Measurements from ENCODE around the gene SLC27A5. TPM values are rescaled to one million over a fixed set of nuclear protein-coding genes. Genes with fewer than 3 reads are reported as not detected.

The SLC27A5 gene
- total and polyA plus RNA-seq, 2 of the 13 experiments (the other 11 are each of a cell fraction or from before 2014, with no cell fraction given) = 30.3 to 40.2 TPM

- TF ChIP-seq, protein P1, sequence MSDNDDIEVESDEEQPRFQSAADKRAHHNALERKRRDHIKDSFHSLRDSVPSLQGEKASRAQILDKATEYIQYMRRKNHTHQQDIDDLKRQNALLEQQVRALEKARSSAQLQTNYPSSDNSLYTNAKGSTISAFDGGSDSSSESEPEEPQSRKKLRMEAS (IDR thresholded peaks at IDR 0.05) = peak; percentile 14; the same call in 1 of the 2 replicates
- no peak for TF ChIP-seq ZSCAN25 (CRISPR knock-in tag; IDR thresholded peaks at IDR 0.05)
- no peak for TF ChIP-seq ZNF512B (CRISPR knock-in tag; IDR thresholded peaks at IDR 0.05; ENCODE audit: borderline replicate concordance)
- TF ChIP-seq PRMT3 (CRISPR knock-in tag; IDR thresholded peaks at IDR 0.05; ENCODE audit: borderline replicate concordance, low read depth) = no peak
- TF ChIP-seq, protein P2, sequence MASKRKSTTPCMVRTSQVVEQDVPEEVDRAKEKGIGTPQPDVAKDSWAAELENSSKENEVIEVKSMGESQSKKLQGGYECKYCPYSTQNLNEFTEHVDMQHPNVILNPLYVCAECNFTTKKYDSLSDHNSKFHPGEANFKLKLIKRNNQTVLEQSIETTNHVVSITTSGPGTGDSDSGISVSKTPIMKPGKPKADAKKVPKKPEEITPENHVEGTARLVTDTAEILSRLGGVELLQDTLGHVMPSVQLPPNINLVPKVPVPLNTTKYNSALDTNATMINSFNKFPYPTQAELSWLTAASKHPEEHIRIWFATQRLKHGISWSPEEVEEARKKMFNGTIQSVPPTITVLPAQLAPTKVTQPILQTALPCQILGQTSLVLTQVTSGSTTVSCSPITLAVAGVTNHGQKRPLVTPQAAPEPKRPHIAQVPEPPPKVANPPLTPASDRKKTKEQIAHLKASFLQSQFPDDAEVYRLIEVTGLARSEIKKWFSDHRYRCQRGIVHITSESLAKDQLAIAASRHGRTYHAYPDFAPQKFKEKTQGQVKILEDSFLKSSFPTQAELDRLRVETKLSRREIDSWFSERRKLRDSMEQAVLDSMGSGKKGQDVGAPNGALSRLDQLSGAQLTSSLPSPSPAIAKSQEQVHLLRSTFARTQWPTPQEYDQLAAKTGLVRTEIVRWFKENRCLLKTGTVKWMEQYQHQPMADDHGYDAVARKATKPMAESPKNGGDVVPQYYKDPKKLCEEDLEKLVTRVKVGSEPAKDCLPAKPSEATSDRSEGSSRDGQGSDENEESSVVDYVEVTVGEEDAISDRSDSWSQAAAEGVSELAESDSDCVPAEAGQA (IDR thresholded peaks at IDR 0.05; ENCODE audit: low read depth) = no peak
- TF ChIP-seq, protein P2 (CRISPR knock-in tag; IDR thresholded peaks at IDR 0.05; ENCODE audit: borderline replicate concordance) = no peak; the same call in 1 of the 2 replicates
- TF ChIP-seq GRHL1 (CRISPR knock-in tag; conservative IDR thresholded peaks at IDR 0.05) = no peak
- TF ChIP-seq, protein P3, sequence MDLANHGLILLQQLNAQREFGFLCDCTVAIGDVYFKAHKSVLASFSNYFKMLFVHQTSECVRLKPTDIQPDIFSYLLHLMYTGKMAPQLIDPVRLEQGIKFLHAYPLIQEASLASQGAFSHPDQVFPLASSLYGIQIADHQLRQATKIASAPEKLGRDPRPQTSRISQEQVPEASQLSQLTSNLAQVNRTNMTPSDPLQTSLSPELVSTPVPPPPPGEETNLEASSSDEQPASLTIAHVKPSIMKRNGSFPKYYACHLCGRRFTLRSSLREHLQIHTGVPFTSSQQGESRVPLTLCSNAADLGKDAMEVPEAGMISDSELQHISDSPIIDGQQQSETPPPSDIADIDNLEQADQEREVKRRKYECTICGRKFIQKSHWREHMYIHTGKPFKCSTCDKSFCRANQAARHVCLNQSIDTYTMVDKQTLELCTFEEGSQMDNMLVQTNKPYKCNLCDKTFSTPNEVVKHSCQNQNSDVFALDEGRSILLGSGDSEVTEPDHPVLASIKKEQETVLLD (CRISPR knock-in tag; IDR thresholded peaks at IDR 0.05; ENCODE audit: low read depth) = peak; percentile 42
- no peak for TF ChIP-seq THRA (CRISPR knock-in tag; IDR thresholded peaks at IDR 0.05; ENCODE audit: borderline replicate concordance)
- TF ChIP-seq ZNF275 (CRISPR knock-in tag; IDR thresholded peaks at IDR 0.05; ENCODE audit: borderline replicate concordance) = no peak
Measured at GRCh38 chr19:58544591-58545285, 32.9 kb upstream of the SLC27A5 start (continued).

All from HepG2 (cell line).